Transverse colon (tissue), 4 donors: ENCODE results near the gene LRP1B.

Source experiments
- CTCF ChIP-seq, 5 experiments: fragments of 200-600 bp in 3 of 5; fragments of 450-650 bp in 2 of 5; sonication (generic) in 3 of 5; IDR thresholded peaks; 1 replicate in 2 of 5; 2 replicates in 3 of 5; pipeline ENCODE4 v1.5.1; 2016 to 2017; ENCODE audit warnings: antibody characterized with exemption in 5 of 5, inconsistent platforms in 3 of 5, mild to moderate bottlenecking in 2 of 5, moderate library complexity in 1 of 5
- POLR2A ChIP-seq: fragments of 450-650 bp; IDR thresholded peaks from one replicate; pipeline ENCODE4 v1.6.1; 2016; ENCODE audit warnings: antibody characterized with exemption, mild to moderate bottlenecking, moderate library complexity
- POLR2AphosphoS5 ChIP-seq, 3 donors: sonication (generic); formaldehyde crosslinking; IDR thresholded peaks; one replicate each; pipeline ENCODE4 v1.6.1; 2016; ENCODE audit warnings: antibody characterized with exemption in 3 of 3

GRCh38 chr2:140462990-140463389, 1667.8 kb downstream of the LRP1B start:
- TF ChIP-seq CTCF (IDR thresholded peaks at IDR 0.05) = no peak
- TF ChIP-seq POLR2AphosphoS5 (IDR thresholded peaks at IDR 0.05) = no peak
- no peak for TF ChIP-seq POLR2A
